HG02571 (cell line): ENCODE results near the gene TFAP2B.

ENCODE experiments used
- ATAC-seq: cut with Tn5 transposase; IDR thresholded peaks from one replicate; pipeline ENCODE4 v1.9.1; 2021; ENCODE audit warnings: mild to moderate bottlenecking, moderate library complexity; ENCODE audit not compliant: unreplicated experiment

The TFAP2B gene

GRCh38 chr6:50823094-50823920, 4.6 kb downstream of the TFAP2B start:
- no peak for ATAC-seq

GRCh38 chr6:50824552-50824951, 5.9 kb downstream of the TFAP2B start:
- ATAC-seq: no peak

DNA sequence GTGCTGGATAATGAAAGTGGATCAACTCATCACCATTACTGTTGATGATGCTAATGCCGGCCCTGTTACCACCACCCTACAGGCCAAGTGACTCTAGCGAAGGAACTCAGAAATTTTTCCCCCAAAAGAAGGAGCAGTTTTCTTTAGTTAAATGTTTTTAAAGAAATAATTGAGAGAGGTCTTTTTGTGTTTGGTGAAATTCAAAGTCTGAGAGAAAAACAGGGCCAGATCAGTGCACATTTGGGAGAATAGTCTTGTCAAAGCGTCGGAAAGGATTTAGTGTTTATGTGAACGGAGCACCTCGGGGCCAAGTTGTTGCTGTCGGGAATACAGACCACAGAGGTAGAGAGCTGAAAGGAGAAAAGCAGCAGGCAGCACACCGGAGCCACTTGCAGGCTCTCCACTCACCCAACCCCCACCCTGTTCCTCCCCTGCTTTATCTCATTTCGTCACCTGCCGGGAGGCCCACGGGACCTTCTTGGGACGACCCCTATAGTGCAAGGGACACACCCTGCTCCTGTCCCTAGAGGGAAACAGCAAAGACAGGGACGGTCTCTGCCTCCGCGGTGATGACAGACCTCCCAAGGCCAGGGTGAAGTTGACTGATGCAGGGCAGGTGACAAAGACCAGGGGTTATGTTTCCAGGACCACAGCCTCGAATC, 6.8 kb downstream of the TFAP2B start:
- ATAC-seq: no peak

GRCh38 chr6:50826037-50826761, 7.5 kb downstream of the TFAP2B start:
- no peak for ATAC-seq

DNA sequence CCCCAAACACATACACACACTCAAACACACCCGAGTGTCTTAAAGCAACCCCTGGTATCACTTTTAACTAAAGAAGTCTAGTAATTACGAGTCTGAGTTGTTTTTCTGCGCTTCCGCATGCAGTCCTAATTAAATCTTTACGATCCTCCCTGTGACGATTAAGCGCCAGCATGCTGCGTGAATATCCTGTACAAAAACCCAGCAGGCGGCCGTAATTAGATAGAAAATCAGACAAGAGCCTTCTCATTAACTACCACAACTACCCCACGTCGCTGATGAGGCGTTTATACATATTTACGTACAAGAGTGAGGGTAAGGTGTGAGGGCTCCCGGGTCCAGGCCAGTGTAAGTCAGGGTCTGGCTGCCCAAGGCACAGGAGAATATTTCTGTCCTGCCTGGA, 8.1 kb downstream of the TFAP2B start:
- ATAC-seq: no peak

- no peak for ATAC-seq
Observed at GRCh38 chr6:50829049-50829448, 10.4 kb downstream of the TFAP2B start.

GRCh38 chr6:50829898-50830444, 11.3 kb downstream of the TFAP2B start:
- no peak for ATAC-seq

GRCh38 chr6:50831186-50831585, 12.5 kb downstream of the TFAP2B start:
- ATAC-seq: no peak

DNA sequence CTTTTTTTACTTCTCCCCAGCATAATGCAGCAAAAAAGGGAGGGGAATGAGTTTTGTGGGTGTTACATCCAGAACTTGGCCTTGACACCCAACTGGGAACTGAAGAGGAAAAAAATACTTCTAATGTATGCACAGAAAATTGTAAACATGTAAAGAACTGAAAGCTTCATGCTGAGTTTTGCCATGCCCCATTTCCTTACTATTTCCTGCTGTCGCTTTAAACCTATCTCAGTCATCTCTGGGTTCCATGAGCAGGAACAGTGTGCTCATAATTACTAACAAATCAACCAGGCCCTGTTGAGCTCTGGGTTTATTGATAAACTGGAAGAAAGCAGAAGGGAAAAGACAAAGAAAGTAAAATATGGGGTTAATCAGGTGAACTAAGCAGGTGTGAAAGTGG, 14.2 kb downstream of the TFAP2B start:
- ATAC-seq: no peak

DNA sequence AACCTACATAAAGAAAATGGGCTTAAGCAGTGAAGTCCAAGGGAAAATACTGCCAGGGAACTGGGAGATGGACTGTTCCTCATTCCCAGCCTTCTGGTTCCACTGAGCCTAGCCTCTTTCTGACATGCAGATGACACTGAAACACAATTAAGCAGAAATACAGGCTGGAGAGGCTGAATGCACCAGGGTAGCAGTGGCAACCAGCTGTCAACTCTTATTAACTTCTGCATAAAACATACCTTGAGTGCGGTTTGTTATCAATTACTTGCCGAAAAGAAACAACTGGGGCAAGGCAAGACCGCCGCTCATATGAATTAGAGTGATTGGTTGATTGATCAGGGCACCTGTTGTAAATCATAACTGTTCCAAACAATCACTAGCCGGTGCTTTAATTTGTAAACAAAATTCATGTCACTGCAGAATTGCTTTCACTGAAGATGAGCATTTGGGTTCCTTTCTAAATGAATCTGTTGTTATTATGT, 16.3 kb downstream of the TFAP2B start:
- ATAC-seq: no peak

GRCh38 chr6:50836231-50836630, 17.6 kb downstream of the TFAP2B start:
- ATAC-seq: no peak

DNA sequence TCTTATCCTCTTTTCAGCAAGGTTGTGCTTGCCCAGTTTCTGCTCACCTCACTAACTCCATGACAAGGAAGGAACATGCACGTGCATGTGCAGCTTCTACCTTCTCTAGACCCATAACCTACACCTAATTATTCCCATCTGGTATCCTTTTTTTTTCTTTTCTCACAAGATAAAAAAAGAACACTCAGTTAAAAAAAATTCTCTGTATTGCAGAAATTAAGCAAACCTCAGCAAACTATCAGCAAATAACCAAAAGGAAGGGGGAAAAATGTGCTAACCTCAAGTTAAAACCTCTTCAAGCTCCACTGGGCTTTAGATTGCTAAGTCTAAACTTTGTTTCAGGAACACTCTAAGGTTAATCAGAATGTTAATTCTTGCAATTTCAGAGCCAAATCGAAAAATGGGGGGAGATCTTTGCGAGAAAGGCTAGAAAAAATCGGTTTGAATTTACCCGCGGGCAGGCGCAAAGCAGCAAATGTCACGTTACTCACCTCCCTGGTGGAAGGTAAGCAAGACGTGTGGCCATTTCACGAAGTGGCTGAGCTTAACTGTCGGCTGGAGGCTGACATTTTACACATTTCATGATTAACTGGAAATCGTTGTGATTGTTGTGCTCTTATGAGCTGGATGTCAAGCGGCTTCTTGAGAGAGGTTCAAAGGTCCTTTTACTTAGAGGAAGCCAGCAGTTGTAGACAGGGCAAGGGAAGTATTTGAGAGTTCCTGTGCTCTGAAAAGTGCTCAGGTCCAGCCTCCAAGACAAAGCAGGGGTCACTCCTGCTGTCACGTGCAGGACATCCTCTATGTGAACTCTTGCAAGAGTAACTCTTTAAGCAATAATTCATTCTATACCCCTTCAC, 19.1 kb downstream of the TFAP2B start:
- no peak for ATAC-seq

GRCh38 chr6:50840112-50840810, 21.6 kb downstream of the TFAP2B start:
- no peak for ATAC-seq

DNA sequence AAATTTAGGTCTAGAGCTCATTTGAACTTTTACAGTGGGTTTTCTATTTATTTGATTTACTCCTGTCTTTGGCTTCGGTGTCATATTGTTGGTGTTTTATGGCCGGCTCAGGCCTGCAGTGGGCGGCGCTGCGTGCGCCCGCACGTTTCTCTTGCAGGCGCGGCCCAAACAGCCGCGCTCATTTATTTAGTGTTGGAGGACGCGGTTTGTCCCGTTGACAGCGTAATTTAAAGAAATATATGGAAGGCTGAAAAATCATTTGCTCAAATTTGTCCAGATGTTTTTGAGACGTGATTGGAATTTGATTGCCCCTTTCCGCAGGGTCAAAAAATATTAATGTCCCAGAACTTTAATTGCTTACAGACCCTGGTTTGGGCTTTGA, 22.1 kb downstream of the TFAP2B start:
- no peak for ATAC-seq

DNA sequence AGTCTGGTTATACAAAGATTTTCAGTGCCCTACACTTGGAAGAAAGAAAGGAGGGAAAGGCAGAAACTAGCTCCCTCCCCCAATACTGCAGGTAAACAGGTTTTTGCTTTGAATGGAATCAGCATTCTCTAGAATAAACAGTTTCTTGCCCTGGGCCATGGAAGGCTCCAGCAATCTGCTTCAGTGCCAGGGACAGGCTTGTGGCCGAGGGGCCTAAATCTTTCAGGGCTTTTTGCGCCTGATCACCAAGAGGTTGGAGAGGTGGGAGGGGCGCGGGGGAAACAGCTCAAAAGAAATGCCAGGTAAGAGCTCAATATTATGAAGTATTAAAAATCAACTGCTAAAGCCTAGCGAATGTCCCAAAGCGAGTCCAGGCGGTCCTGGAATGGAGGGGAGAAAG, 23.8 kb downstream of the TFAP2B start:
- ATAC-seq: no peak

GRCh38 chr6:50842861-50843384, 24.3 kb downstream of the TFAP2B start:
- ATAC-seq: no peak

- ATAC-seq: no peak
Observed at GRCh38 chr6:50843842-50844241, 25.2 kb downstream of the TFAP2B start.

- no peak for ATAC-seq
Observed at GRCh38 chr6:50845499-50846143, 26.9 kb downstream of the TFAP2B start.
